Ovary (tissue), 9 donors: ENCODE data around the gene OSBPL9. TPM values are rescaled to one million over a fixed set of nuclear protein-coding genes. Genes with fewer than 3 reads are reported as not detected.

Source experiments
- DNase-seq, 5 donors: peaks; one replicate each; pipeline ENCODE4 v3.0.0-alpha.2; 2019 to 2020
- H3K27ac ChIP-seq, 2 donors: fragments of 200-600 bp; one replicate each; pipeline versions ENCODE4 v1.5.1 to v1.8.0; 2019 to 2022
- H3K27me3 ChIP-seq: fragments of 200-600 bp; one replicate; pipeline ENCODE4 v1.8.0; 2022
- H3K36me3 ChIP-seq: fragments of 200-600 bp; sonication (generic); one replicate; pipeline ENCODE4 v1.5.1; 2019
- H3K4me1 ChIP-seq: one replicate; pipeline ENCODE4 v1.8.1; 2013; ENCODE audit warnings: mild to moderate bottlenecking, moderate library complexity; ENCODE audit not compliant: insufficient read depth
- H3K4me3 ChIP-seq: fragments of 200-600 bp; sonication (generic); one replicate; pipeline ENCODE4 v1.5.1; 2017
- H3K9me3 ChIP-seq, 2 donors: fragments of 200-600 bp in 1 of 2; sonication (generic) in 1 of 2; one replicate each; pipeline versions ENCODE4 v1.5.1 to v1.8.1; 2013 to 2019; ENCODE audit warnings: mild to moderate bottlenecking in 1 of 2, moderate library complexity in 1 of 2
- CTCF ChIP-seq, 3 donors: fragments of 450-650 bp in 2 of 3; fragments of 200-600 bp in 1 of 3; IDR thresholded peaks; one replicate each; pipeline versions ENCODE4 v1.5.1 to v1.8.0; 2016 to 2022; ENCODE audit warnings: antibody characterized with exemption in 3 of 3, mild to moderate bottlenecking in 1 of 3
- EP300 ChIP-seq: sonication (generic); formaldehyde crosslinking; IDR thresholded peaks from one replicate; pipeline ENCODE4 v1.6.1; 2017; ENCODE audit warnings: antibody characterized with exemption
- POLR2A ChIP-seq: fragments of 450-650 bp; IDR thresholded peaks from one replicate; pipeline ENCODE4 v1.6.1; 2017; ENCODE audit warnings: antibody characterized with exemption, mild to moderate bottlenecking, moderate library complexity
- WGBS, 3 donors: extraction: QIAGEN DNeasy Blood & Tissue Kit in 1 of 3; methylation state at CpG; one replicate each; pipeline versions ENCODE4 v1.1.5 to v1.1.7; 2013 to 2017; 5-methylcytosine and 5-hydroxymethylcytosine counted together
- intact Hi-C, 4 donors: fragments of 100-400 bp; cut with DNase I; formaldehyde crosslinking; loops; one replicate each; pipeline versions ENCODE4 v1.11.0 to v1.15.1; 2022 to 2023
- polyA plus RNA-seq, 2 donors: library from polyadenylated mRNA; stranded (reverse); fragments of 200-250 nt in 1 of 2; fragments of 350-450 nt in 1 of 2; fragmentation: Illumina TruSeq in 1 of 2; extraction: RNeasy Lipid Tissue Mini Kit (QIAGEN cat#74804) in 1 of 2; gene quantifications; one replicate each; pipeline ENCODE4 v1.2.3, GENCODE V29; 2013 to 2014
- total RNA-seq, 7 donors: library from RNA; depleted of rRNA in 2 of 7; stranded (reverse); fragments of >200 nt in 2 of 7; fragmentation: NEBNext Ultra II Directional in 3 of 7; extraction: Animal tissue kit (Norgen Biotek cat#: 25700) in 3 of 7; gene quantifications; one replicate each; pipeline versions ENCODE4 v1.1.0 to v1.2.4, GENCODE V29; 2016 to 2023
- donor health status: DM: no; HTN: no; CAD: no; lungs with moderate emphysema.
- donor health status: DM: no; HTN: no; CAD: no.
- donor health status: Bipolar disorder and iron deficiency.
- donor health status: DM: yes; HTN: yes; CAD: no.
- donor health status: DM: no; HTN: no; CAD: no.
- donor health status: DM: yes; HTN: yes; CAD: no.

OSBPL9 gene
- total and polyA plus RNA-seq, 9 donors: 53.1 to 92.4 (median 72.6) TPM

DNA sequence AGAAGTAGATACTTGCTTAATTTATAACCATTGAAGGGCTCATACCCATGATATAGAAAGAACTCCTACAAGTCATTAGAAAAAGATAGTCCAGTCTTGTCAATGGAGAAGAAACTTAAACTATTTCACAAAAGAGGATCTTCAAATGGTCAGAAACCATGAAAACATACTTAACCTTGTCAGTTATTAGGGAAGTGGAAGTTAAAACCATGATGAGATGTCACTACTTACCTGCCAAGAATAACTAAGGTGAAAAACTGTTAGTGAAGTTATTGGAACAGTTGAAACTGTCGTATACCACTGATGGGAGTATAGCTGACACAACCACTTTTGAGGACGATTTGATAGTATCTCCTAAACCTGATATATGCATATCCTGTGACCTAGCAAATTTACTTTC lies 46.8 kb downstream of the OSBPL9 start:
- TF ChIP-seq EP300 (no peak), CTCF (IDR thresholded peaks at IDR 0.05) (no peak), POLR2A (no peak)
- Histone ChIP-seq H3K27ac (no peak overlapping the region), H3K36me3 (no peaks in the 10 kb centered on the region), H3K4me1 (peaks cover 15% of the 10 kb centered on the region), H3K4me3 (no peak overlapping the region), H3K9me3 (no peaks in the 10 kb centered on the region), H3K27me3 (no peaks in the 10 kb centered on the region)
- no peak for DNase-seq
- 89 to 94% (median 89%) methylated on average over 2 of the region's 2 CpGs for WGBS, 3 donors
- intact Hi-C loops: no loop called here

GRCh38 chr1:51664421-51665240 lies 47.7 kb downstream of the OSBPL9 start:
- H3K4me3 ChIP-seq: no peak overlapping the region
- TF ChIP-seq EP300: no peak
- TF ChIP-seq CTCF (IDR thresholded peaks at IDR 0.05): no peak
- TF ChIP-seq POLR2A: no peak
- H3K36me3 ChIP-seq: no peaks in the 10 kb centered on the region
- H3K9me3 ChIP-seq: no peaks in the 10 kb centered on the region
- DNase-seq: no peak
- H3K27ac ChIP-seq: no peak overlapping the region
- peaks cover 20% of the 10 kb centered on the region for H3K4me1 ChIP-seq
- no peaks in the 10 kb centered on the region for H3K27me3 ChIP-seq
- intact Hi-C loops: no loop called here
- WGBS, 3 donors: 84 to 88% (median 87%) methylated on average over 6 of the region's 6 CpGs

GRCh38 chr1:51666478-51666877 lies 49.6 kb downstream of the OSBPL9 start:
- DNase-seq: no peak
- Histone ChIP-seq H3K4me1 (peaks cover 17% of the 10 kb centered on the region), H3K27me3 (no peaks in the 10 kb centered on the region), H3K27ac (no peak overlapping the region), H3K36me3 (no peaks in the 10 kb centered on the region), H3K4me3 (no peak overlapping the region), H3K9me3 (no peaks in the 10 kb centered on the region)
- intact Hi-C loops: no loop called here
- 56 to 89% (median 82%) methylated on average over 2 of the region's 2 CpGs for WGBS, 3 donors
- TF ChIP-seq CTCF (IDR thresholded peaks at IDR 0.05) (no peak), EP300 (no peak), POLR2A (no peak)

GRCh38 chr1:51667561-51667960 lies 50.7 kb downstream of the OSBPL9 start:
- TF ChIP-seq POLR2A (no peak), EP300 (no peak), CTCF (IDR thresholded peaks at IDR 0.05) (no peak)
- H3K9me3 ChIP-seq: no peaks in the 10 kb centered on the region
- H3K4me3 ChIP-seq: no peak overlapping the region
- H3K27ac ChIP-seq: no peak overlapping the region
- no peaks in the 10 kb centered on the region for H3K27me3 ChIP-seq
- WGBS, 3 donors: 92 to 98% (median 95%) methylated on average over 2 of the region's 2 CpGs
- no peak for DNase-seq
- no peaks in the 10 kb centered on the region for H3K36me3 ChIP-seq
- intact Hi-C loops: no loop called here
- H3K4me1 ChIP-seq: peaks cover 17% of the 10 kb centered on the region
